ENCODE measurements around the gene ZP1. TPM values are rescaled to one million over a fixed set of nuclear protein-coding genes. Genes with fewer than 3 reads are reported as not detected.
A peak's percentile ranks its signal among the peaks of the same experiment; 100 is the strongest.

Gene ZP1
- total RNA-seq, 1 experiment from 2014 or later, result not detected

- DNase-seq, result peak; percentile 70
These were observed 29.2 kb upstream of the ZP1 start for GRCh38 chr11:60838132-60838531.

GRCh38 chr11:60840470-60841430, 26.6 kb upstream of the ZP1 start:
- DNase-seq, result no peak
- Histone ChIP-seq H3K4me3 (ENCODE audit: insufficient read depth, low read depth, low read length) (no peak overlapping the region), H3K27me3 (ENCODE audit: control insufficient read depth, insufficient read depth, low read length) (peaks cover 1% of the 10 kb centered on the region; the same call in 1 of the 2 replicates), H3K36me3 (replicated peaks; ENCODE audit: control insufficient read depth, insufficient read depth, low read length) (no peaks in the 10 kb centered on the region; the same call in 1 of the 2 replicates)

More at GRCh38 chr11:60838132-60838531, 29.2 kb upstream of the ZP1 start:
- Histone ChIP-seq H3K36me3 (replicated peaks; ENCODE audit: control insufficient read depth, insufficient read depth, low read length) (no peaks in the 10 kb centered on the region), H3K4me3 (ENCODE audit: insufficient read depth, low read depth, low read length) (no peak overlapping the region), H3K27me3 (ENCODE audit: control insufficient read depth, insufficient read depth, low read length) (peaks cover 1% of the 10 kb centered on the region; the same call in 1 of the 2 replicates)

- peak; percentile 99 for DNase-seq
- Histone ChIP-seq H3K4me3 (ENCODE audit: insufficient read depth, low read depth, low read length) (peak within 1 kb of the TSS; percentile 88), H3K36me3 (replicated peaks; ENCODE audit: control insufficient read depth, insufficient read depth, low read length) (no peaks in the 10 kb centered on the region; the same call in 1 of the 2 replicates)
These were observed 25.3 kb upstream of the ZP1 start, which contains the start of gene CCDC86 for GRCh38 chr11:60841797-60842667. Gene CCDC86, plus strand, starts transcription at chr11:60842113. Its CDS starts 12 bp downstream, at chr11:60842125.

GRCh38 chr11:60842668-60843600, 24.4 kb upstream of the ZP1 start:
- peak; percentile 47 for DNase-seq

More at GRCh38 chr11:60841797-60842667, 25.3 kb upstream of the ZP1 start, which contains the start of gene CCDC86:
- H3K27me3 ChIP-seq (ENCODE audit: control insufficient read depth, insufficient read depth, low read length), result peaks cover 1% of the 10 kb centered on the region; the same call in 1 of the 2 replicates

GRCh38 chr11:60844045-60844869, 23.1 kb upstream of the ZP1 start:
- Histone ChIP-seq H3K27me3 (ENCODE audit: control insufficient read depth, insufficient read depth, low read length) (no peaks in the 10 kb centered on the region), H3K36me3 (replicated peaks; ENCODE audit: control insufficient read depth, insufficient read depth, low read length) (peaks cover 4% of the 10 kb centered on the region), H3K4me3 (ENCODE audit: insufficient read depth, low read depth, low read length) (no peak overlapping the region)
- no peak for DNase-seq

More at GRCh38 chr11:60842668-60843600, 24.4 kb upstream of the ZP1 start:
- Histone ChIP-seq H3K4me3 (ENCODE audit: insufficient read depth, low read depth, low read length) (peak overlapping the region; percentile 88), H3K36me3 (replicated peaks; ENCODE audit: control insufficient read depth, insufficient read depth, low read length) (no peaks in the 10 kb centered on the region; the same call in 1 of the 2 replicates), H3K27me3 (ENCODE audit: control insufficient read depth, insufficient read depth, low read length) (no peaks in the 10 kb centered on the region)

GRCh38 chr11:60844870-60845221, 22.5 kb upstream of the ZP1 start:
- H3K27me3 ChIP-seq (ENCODE audit: control insufficient read depth, insufficient read depth, low read length), result no peaks in the 10 kb centered on the region
- peaks cover 9% of the 10 kb centered on the region for H3K36me3 ChIP-seq (replicated peaks; ENCODE audit: control insufficient read depth, insufficient read depth, low read length)
- no peak for DNase-seq
- H3K4me3 ChIP-seq (ENCODE audit: insufficient read depth, low read depth, low read length), result no peak overlapping the region

GRCh38 chr11:60845338-60845737, 22.0 kb upstream of the ZP1 start:
- no peak for DNase-seq
- Histone ChIP-seq H3K4me3 (ENCODE audit: insufficient read depth, low read depth, low read length) (no peak overlapping the region), H3K27me3 (ENCODE audit: control insufficient read depth, insufficient read depth, low read length) (no peaks in the 10 kb centered on the region), H3K36me3 (replicated peaks; ENCODE audit: control insufficient read depth, insufficient read depth, low read length) (peaks cover 11% of the 10 kb centered on the region)

- H3K4me3 ChIP-seq (ENCODE audit: insufficient read depth, low read depth, low read length), result no peak overlapping the region
- peaks cover 18% of the 10 kb centered on the region for H3K36me3 ChIP-seq (replicated peaks; ENCODE audit: control insufficient read depth, insufficient read depth, low read length)
- no peak for DNase-seq
- peaks cover 1% of the 10 kb centered on the region; the same call in 1 of the 2 replicates for H3K27me3 ChIP-seq (ENCODE audit: control insufficient read depth, insufficient read depth, low read length)
These were observed 20.1 kb upstream of the ZP1 start for GRCh38 chr11:60847281-60847680.

- H3K36me3 ChIP-seq (replicated peaks; ENCODE audit: control insufficient read depth, insufficient read depth, low read length), result peaks cover 18% of the 10 kb centered on the region
- H3K27me3 ChIP-seq (ENCODE audit: control insufficient read depth, insufficient read depth, low read length), result peaks cover 5% of the 10 kb centered on the region
- no peak for DNase-seq
- H3K4me3 ChIP-seq (ENCODE audit: insufficient read depth, low read depth, low read length), result no peak overlapping the region
These were observed 19.4 kb upstream of the ZP1 start for GRCh38 chr11:60847896-60848295.

- no peak overlapping the region for H3K4me3 ChIP-seq (ENCODE audit: insufficient read depth, low read depth, low read length)
- H3K36me3 ChIP-seq (replicated peaks; ENCODE audit: control insufficient read depth, insufficient read depth, low read length), result peaks cover 18% of the 10 kb centered on the region
- H3K27me3 ChIP-seq (ENCODE audit: control insufficient read depth, insufficient read depth, low read length), result peaks cover 11% of the 10 kb centered on the region
- no peak for DNase-seq
These were observed 18.6 kb upstream of the ZP1 start for GRCh38 chr11:60848714-60849151.

- Histone ChIP-seq H3K36me3 (replicated peaks; ENCODE audit: control insufficient read depth, insufficient read depth, low read length) (peaks cover 18% of the 10 kb centered on the region), H3K4me3 (ENCODE audit: insufficient read depth, low read depth, low read length) (no peak overlapping the region)
- DNase-seq, result no peak
These were observed 17.5 kb upstream of the ZP1 start for GRCh38 chr11:60849641-60850520.

More at GRCh38 chr11:60849641-60850520, 17.5 kb upstream of the ZP1 start:
- H3K27me3 ChIP-seq (ENCODE audit: control insufficient read depth, insufficient read depth, low read length), result peaks cover 20% of the 10 kb centered on the region
